GM18526 (cell line): ENCODE results near the gene PATL2.

ENCODE experiments used
- POLR2A ChIP-seq: IDR thresholded peaks from 3 replicates; pipeline ENCODE4 v1.6.1; 2011; ENCODE audit not compliant: insufficient read length; ENCODE audit errors: extremely low read depth

PATL2 gene

DNA sequence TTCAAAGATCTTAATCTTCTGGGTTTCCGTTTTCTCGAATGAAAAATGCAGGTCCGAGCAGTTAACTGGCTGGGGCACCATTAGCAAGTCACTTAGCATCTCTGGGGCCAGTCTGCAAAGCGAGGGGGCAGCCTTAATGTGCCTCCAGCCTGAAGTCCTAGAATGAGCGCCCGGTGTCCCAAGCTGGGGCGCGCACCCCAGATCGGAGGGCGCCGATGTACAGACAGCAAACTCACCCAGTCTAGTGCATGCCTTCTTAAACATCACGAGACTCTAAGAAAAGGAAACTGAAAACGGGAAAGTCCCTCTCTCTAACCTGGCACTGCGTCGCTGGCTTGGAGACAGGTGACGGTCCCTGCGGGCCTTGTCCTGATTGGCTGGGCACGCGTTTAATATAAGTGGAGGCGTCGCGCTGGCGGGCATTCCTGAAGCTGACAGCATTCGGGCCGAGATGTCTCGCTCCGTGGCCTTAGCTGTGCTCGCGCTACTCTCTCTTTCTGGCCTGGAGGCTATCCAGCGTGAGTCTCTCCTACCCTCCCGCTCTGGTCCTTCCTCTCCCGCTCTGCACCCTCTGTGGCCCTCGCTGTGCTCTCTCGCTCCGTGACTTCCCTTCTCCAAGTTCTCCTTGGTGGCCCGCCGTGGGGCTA is at the start of gene PATL2, which contains the start of gene B2M:
Gene PATL2 (minus strand): TSS at position 228 of the 647 bp plus-strand sequence. CDS start 34,833 bp downstream, outside the sequence.
Gene B2M (plus strand): TSS at position 422 of the 647 bp plus-strand sequence. CDS start 30 bp downstream, at position 452.
- peak; percentile 100 for TF ChIP-seq POLR2A

GRCh38 chr15:44753345-44753744 is 42.2 kb upstream of the PATL2 start:
- TF ChIP-seq POLR2A = no peak

DNA sequence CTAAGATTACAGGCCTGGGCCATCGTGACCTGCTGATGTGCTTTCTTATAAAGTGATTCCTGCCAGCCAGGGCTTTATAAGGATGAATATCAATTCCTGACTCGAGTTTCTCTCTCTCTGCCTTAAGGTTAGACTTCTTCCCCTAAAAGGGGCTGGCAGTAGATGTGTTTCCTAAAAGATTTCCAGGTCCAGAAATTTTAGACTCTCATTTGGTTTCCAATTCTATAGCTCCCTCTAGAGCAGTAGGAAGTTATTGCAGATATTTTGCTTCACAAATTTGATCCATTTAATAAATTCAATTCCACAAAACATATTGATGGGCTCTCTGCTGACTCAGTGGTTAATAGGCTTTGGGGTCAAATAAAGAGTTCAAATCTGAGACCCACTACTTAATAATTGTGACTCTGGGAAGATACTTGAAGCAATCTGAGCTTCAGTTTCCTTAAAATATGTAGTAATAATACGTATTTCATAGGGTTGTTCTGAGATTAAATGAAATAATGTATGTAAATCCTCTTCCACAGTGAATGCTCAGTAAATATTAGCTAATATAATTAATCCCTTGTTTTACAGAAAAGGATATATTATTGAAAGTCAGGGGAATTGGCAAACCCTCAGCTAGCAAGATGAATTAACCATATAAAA is 27.3 kb upstream of the PATL2 start:
- TF ChIP-seq POLR2A = no peak

DNA sequence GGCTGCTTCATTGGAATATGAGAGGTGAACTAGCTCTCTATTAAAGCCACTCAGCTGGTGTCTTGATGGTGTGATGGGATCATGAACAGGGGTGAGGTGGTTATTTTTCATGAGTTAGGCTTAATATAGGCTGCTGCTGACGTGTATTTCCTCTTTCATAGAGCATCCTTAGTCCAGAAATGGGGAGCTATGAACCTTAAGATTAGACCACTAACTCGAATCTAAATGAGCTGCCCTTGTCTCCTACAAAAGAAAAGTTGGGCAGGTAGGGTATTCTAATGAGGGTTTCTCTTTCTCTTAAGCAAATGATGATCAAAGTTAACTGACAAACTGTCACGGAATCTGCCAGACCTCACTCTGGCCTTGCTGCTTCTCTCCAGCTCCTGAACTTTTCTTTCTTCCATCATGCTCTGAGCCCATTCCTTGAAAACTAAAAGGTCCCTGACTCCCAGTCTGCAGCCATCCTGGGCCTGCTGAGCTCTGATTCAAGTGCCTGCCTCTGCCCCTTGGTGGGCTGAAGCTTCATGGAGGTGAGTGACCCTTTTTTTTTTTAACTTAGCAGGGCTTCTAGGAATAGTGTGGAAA is 25.1 kb upstream of the PATL2 start, which contains the start of gene TRIM69:
Gene TRIM69 (plus strand): TSS at position 348 of the 585 bp plus-strand sequence. CDS start 177 bp downstream, at position 525.
- TF ChIP-seq POLR2A = no peak

DNA sequence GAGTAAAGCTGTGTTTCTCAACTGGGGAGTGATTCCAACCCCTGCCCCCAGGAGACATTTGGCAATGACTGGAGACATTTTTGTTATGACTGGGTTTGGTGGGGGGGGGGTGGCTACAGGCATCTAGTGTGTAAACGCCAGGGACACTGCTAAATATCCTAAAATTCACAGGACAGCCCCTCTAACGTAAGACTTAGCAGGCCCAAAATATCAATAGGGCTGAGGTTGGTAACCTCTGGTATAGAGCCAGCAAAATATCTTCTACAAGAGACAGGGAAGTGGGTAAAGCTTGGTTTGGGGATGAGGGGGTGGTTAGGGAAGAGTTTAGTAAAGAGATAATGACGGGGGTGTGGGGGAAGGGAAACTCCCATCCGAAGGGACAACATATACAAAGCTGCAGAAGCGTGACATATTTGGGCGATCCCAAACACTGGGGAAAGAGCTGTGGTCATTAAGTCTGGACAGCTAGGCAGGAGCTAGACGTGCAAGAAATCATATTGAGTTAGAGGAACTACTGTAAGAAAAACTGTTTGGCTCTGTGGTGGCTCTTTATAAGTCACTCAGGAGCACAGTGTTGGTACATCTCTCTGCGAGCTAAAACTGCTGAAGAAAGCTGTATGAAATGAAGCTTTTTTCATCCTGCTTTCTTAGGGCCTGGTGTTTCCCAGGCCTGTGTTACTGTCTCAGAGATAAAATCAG is 24.5 kb upstream of the PATL2 start:
- no peak for TF ChIP-seq POLR2A

- TF ChIP-seq POLR2A = no peak
Observed at GRCh38 chr15:44734839-44735481, 23.8 kb upstream of the PATL2 start.

DNA sequence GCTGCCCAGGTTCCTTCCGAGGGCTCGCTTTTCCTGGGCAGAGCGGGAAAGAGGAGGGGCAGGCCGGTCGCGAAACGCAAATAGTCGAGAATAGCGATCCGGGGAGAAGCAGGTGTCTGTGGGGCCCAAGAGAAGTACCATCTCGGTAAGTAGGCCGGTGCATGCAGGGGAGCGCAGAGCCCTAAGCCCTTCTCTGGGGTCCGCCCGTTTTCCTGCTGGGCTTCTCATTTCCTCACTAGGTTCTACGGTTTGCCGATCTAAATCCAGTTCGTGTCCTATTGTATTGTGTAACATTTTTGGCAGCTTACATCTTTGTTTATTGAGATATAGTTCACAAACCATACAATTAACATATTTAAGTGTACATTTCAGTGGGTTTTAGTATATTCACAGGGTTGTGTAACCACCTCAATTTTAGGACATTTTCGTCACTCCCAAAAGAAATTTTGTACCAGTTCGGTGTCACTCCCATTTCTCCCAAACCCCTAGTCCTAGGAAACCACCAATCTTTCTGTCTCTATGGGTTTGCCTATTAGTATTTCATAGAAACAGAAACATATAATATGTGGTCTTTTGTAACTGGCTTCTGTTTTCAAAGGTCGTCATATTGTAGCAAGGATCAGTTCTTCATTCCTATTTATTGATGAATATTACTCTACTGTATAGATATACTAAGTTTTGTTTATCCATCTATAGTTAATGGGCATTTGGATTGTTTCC is 18.4 kb upstream of the PATL2 start:
- TF ChIP-seq POLR2A = no peak

- TF ChIP-seq POLR2A = peak; percentile 94
Observed at GRCh38 chr15:44728576-44729407, 17.7 kb upstream of the PATL2 start.

- TF ChIP-seq POLR2A = peak; percentile 52
Observed at GRCh38 chr15:44728232-44728575, 17.1 kb upstream of the PATL2 start.

DNA sequence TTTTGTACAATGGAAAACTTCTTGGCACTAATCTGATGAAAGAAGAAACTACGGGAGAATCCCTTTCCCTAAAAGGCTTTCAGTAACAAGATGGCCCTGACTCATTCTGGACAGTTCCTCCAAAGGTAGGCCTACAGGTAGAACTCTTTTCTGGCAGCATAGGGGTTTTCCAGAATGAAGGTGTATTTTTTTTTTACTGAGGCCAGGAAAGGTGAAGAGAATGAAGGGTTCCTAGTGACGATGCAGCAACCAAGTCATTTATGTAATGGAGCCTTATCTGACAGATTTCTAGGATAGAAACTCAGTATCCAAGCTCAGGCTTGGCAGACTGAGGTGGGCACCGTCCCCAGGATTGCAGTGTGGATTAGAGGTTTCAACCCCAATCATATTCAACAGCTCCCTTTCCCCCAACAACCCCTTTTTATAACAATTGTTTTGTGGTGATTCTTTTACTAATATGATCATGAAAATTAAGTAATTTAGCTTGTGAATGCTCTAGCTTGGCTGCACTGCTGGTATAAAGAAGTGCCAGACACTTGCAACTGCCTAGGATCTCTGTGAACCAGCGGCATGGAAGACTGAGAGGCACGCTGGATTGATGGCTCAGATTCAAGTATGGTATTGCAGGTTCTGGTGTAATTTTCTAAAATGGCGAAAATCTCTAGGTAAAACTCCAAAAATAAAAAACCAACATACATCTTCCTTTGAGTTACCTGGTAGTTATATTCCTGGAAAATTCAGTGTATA is 16.5 kb upstream of the PATL2 start:
- no peak for TF ChIP-seq POLR2A

DNA sequence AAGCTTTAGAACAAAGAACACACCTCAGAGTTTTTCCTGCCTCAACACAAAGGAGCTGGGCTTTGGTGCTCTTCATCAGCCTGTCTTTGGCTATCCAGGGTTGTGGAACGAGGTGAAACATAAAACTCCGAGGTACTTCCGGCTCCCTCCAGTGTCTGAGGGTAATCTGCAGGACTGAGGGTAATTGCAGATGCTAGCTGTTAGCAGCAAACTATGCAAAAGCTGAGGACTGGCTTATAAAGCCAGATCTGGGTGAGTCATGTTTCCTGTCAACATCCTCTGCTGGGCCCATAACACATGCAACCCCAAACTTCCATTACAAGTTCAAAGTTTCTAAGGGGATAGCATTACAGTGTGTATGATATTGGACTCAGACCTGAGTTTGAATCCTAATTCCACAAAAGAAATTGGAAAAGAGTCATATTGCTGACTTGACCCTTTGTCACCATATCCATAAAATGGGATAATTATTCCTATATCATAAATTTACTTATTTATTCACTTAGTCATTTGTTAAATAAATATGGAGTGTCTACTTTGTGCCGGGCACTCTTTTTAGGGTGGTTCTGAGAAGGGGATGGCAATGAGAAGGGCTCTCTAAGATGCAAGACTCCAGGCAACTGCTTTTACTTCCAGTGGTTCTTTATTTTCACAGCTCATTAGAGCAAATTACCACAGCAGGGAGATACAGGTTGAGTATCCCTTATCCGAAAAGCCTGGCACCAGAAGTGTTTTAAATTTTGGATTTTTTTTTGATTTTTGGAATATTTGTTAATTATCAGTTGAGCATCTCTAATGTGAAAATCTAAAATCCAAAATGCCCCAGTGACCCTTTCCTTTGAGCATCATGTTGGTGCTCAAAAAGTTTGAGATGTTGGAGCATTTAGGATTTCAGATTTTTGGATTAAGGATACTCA is 15.7 kb upstream of the PATL2 start:
- TF ChIP-seq POLR2A = peak; percentile 71

- no peak for TF ChIP-seq POLR2A
Observed at GRCh38 chr15:44726136-44726535, 15.0 kb upstream of the PATL2 start.
